GM18951 (cell line): ENCODE results near the gene RIC3.

Experiments
- POLR2A ChIP-seq: IDR thresholded peaks from 4 replicates; pipeline ENCODE4 v1.6.1; 2011; ENCODE audit warnings: mild to moderate bottlenecking; ENCODE audit not compliant: insufficient read length, insufficient read depth; ENCODE audit errors: extremely low read depth
- in situ Hi-C: fragments of 300-500 bp; cut with MboI; formaldehyde crosslinking; loops from one replicate; pipeline ENCODE4 v1.12.0; 2022; ENCODE audit warnings: low sequenced_read_pairs, mixed read lengths, inconsistent platforms; ENCODE audit not compliant: unreplicated experiment

RIC3 gene

DNA sequence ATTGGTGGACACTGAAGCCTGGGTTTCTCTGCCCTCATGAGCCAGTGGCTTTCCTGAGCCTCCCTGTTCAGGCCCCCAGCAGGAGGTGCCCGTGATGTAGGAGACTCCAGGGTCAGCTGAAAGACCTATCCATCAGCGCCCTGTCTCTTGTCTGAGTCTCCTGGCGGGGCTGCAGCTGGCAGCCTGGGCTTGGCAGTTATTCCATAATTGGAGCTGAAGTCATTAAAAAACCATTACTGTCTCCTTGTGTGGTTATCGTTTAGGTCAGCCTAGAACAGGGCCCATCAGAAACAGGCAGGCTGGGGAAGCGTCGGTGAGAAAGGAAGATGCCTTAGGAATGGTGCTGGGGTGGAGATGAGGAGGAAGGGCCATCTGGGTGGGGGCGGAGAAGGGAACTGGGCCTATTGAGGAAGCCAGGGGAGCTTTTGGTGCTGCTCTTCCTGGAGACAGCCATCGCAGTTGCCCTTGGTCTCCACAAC is 82.8 kb downstream of the RIC3 start:
- TF ChIP-seq POLR2A, result no peak

DNA sequence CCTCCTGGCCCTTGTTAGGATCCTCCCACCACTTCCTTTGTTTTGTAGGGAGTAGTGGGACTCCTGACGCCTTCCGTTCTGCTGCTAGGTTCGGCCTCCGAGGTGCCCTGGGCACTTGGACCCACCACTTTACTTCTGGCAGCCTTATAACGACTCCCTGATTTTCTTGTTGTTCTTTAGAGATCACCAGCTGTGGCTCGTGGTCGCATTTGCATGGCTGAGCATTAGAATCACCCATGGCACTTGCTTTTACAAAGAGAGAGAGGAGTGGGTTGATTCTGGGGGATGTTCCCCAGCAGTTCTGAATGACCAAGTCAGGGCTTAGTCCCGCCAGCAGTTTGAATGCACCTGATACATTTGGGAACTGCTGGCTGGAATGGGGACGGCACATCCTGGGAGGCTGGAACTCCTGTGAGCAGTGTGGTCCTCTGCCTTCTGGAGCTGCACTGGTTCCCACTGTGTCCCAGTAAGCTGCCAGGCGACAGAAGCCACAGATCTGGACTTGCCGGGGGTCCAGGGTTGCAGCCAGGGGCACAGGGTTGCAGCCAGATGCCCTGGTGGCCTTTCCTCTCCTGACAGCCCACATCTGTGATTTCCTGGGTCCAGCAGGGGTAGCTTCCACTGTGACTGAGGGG is 83.7 kb downstream of the RIC3 start:
- in situ Hi-C loops, result no loop called here
- TF ChIP-seq POLR2A, result no peak

More for the DNA sequence above, 82.8 kb downstream of the RIC3 start:
- in situ Hi-C loops, result no loop called here

DNA sequence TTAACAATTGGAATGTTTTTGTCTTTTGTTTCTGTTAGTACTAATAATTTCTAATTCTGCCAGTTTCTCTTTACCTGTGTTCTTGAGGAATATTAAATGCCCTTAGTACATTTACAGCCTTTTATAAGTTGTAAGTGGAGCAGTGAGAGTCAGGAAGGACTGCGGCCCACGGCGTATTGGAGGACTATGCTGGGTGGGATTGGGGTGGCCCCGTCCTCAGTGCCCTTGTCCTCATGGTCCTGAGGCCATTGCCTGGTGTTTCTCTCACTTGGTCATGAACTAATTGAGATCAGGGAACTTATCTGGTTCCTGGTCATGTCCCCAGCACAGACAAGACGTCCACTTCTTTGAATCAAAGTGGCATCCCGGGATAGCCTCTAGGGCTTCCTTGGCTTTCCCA is 84.5 kb downstream of the RIC3 start:
- in situ Hi-C loops, result no loop called here
- TF ChIP-seq POLR2A, result no peak

DNA sequence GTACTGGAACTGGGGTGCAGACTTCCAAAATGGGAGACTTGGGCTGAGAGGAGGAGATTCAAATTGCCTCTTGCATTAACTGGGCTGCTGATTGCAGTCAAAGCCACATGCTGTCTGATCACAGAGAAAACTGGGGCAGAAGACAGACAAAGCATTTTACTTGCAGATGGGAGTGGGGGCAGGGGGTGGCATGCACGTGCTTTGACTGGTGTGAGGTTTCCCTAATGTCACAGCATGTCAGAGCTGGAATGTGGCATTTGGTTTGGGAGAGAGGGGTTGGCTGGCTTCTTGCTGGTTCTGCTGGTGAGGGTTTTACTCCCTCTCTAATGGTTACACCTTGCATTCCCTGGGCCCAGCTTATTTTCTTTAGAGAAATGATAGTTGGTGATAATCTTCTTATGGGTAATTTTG is 84.9 kb downstream of the RIC3 start:
- in situ Hi-C loops, result no loop called here
- TF ChIP-seq POLR2A, result no peak

DNA sequence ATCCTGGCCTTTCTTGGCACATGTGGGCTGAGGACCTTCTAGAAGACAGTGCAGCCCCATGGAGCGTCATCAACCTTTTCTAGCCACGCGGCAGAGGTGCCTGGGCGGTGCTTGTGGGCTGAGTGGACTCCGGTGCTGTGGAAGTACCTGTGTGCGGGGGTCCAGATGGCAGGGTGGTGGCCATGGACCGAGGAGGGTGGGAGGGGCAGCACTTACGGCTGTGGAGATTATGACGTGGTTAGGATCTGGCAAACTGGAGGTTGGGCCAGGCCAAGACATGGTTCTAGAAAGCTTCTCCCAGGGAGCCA is 85.8 kb downstream of the RIC3 start:
- TF ChIP-seq POLR2A, result no peak
- in situ Hi-C loops, result no loop called here

DNA sequence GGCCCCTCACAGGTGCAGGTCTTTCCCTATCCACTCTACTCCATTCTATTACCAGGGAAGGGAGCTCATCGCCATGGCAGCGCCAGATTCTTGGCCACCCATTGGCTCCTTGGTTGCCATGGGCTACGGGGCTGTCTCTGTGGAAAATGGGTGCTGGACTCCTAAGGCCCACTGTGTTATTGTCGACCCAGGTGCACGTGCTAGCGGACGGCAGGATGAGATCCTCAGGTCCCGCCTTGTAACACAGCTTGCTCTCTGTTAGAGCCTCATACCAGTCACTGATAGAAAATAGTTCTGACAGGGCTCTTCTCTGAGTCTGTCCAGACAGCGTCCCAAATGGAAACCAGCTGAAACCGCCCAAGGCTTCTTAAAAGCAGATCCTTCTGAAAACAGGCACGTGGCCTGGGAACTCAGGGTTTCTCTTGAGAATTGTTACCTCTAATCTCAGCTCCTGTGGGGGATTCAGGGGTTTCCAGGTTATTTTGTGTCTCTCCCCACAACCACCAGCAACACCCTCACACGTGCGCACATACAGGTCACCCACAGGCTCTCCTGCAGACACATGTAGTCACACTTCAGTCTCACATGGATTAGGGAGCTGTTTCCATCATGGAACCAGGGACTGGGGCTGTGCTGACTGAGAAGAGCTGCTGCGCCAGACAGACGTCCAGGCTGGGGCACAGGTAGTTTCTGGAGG is 86.3 kb downstream of the RIC3 start:
- in situ Hi-C loops, result no loop called here
- TF ChIP-seq POLR2A, result no peak

GRCh38 chr11:8081591-8082250 is 87.1 kb downstream of the RIC3 start:
- no peak for TF ChIP-seq POLR2A
- in situ Hi-C loops, result no loop called here

DNA sequence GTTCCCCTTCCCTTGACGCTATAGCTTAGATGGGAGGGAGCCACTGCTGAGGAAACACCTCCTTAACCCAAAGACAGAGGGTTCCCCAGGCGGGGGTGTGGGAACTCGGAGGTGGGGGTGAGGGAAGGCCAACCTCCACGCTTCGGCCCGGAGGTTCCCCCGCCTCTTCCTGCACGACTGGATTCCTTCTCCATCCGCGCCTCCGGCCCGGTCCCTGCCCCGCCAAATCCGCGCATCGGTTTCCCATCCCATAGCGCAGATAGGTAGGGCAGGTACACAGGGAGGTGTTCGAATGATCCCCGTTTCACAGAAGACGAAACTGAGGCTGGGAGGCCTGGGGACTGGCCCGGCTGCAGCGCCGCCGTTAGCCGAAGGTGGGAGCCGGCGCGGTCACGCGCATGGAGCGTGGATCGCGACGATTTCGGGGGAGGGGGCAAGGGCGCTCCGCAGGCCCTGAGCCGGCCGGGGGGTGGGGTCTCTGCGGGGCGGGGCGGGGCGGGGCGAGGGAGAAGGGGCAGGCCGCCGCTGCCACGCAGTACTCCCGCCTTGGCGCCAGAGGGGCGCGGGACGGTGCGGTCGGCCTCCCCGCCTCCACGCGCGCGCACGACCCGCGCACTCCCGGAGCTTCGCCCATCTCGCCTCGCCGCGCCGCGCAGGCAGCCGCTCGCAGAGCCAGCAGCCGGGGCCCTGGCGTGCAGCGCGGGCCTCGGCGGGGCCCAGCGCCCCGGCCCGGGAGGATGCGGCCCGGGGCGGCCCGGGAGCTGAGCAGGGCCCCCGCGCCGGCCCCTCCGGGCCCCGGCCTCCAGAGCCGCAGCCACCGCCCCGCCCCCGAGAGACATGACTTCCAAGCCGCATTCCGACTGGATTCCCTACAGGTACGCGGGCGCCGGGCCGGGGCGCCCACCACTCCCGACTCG is 87.9 kb downstream of the RIC3 start, which contains the start of gene TUB:
Gene TUB, plus strand, starts transcription at position 538 of the 917 bp plus-strand sequence. Its CDS starts 300 bp downstream, at position 838.
- in situ Hi-C loops, result no loop called here
- TF ChIP-seq POLR2A, result no peak

DNA sequence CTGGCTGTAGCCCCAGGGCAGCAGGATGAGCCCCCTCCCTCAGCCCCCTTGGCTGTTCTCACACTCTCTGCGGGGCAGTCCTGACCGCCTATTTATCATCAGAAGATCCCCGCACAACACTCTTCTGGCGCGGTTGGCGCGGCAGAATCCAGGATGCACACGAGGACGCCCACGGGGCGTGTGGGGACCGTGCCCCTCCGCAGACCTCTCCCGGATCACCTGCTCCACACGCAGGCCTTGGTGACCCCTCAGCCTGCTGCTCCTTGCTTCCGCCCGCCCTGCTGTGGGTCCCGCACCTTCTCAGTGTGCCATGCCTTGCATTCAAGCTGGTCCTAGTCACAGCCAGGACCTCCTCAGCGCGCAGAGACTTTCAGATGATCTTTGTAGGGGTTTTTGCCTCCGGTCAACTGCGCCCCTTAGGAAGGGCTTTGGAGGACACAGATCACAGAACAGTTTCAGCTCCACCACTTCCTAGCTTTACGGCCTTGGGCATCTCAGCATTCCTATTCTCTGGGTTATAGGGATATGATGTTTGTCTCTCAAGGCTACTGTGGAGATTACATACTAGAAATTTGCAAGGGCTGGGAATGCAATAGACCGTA is 88.7 kb downstream of the RIC3 start:
- TF ChIP-seq POLR2A, result no peak
- in situ Hi-C loops, result no loop called here

- TF ChIP-seq POLR2A, result no peak
- in situ Hi-C loops, result no loop called here
These were observed 89.6 kb downstream of the RIC3 start for GRCh38 chr11:8079111-8079675.

DNA sequence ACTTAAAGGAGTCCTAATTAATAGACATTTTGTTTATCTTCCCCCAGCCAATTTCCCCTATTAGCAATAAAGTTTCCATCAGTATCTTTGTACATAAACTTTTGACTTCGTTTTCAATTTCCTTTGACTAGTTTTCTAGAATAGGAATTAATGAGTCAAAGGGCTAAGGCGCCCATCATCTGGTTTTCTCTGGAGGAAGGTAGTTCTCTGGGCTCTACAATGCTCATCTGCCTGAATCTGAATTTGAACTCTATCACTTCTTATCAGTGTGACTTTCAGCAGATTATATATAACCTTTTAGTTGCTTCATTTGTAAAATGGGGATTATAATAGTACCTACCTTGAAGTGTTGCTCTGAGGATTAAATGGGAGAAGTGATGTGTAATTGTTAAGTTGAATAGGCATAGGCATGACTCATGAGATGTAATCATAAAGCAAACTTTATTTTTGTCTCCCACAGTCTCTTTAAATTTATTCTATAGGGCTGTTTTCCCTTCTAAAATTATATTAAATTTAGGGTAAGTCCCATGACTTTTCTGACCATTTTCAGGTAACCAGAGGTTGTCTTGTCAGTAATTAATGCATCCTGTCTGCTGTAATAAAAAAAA is 93.6 kb downstream of the RIC3 start:
- no peak for TF ChIP-seq POLR2A
- in situ Hi-C loops, result no loop called here

DNA sequence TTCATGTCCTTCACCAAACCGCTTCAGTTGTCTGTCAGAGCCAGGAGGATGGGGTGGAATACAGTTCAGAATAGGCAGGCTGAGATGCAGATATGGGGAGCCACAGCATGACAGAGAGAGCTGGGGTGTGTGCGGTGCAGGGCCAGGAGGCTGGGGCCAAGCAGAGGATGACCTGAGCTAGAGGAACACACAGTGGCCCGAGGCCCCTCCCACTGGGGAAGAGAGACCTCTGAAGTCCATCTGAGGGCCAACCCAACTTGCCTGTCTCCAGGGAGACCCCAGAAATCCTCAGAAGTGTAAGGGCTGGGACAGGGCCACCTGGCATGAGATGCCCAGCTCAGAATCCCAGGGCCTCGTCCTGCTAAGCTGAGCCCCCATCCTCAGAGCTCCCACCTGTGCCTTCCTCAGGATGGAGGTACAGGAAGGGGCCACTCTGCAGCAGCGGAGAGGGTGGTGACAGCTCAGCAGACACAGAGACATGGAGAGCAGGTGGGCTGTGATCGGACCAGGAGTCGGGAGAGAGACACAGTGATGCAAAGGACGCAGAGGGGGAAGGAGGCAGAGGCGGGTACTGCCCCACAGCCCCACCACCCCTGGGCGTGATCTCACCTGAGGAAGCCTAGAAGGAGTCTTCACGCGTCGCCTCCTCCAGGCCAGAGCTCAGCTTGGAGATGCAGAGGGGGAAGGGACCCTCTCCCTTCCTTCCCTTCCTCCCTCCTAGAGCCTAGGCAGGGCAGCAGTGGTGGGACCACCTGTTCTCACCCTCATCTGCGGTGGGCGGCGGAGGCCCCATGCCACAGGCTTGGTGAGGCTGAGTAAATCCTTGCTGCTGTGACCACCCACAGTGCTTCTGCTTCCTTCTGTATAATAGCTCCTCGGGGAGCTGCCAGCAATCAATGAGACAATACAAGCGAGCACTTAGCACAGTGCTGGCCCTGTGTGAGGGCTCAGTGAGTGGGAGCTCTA is 96.9 kb downstream of the RIC3 start:
- no peak for TF ChIP-seq POLR2A
- in situ Hi-C loops, result no loop called here
